Globus pallidus (tissue), 1 donor: ENCODE results near the gene SENP5.
A peak's percentile ranks its signal among the peaks of the same experiment; 100 is the strongest.
"Not testable (repeated sequence)": the region's sequence is repeated elsewhere in the genome, so short reads cannot be mapped to it uniquely, and the experiment has no call there.

Experiments used
- DNase-seq: peaks from one replicate; pipeline ENCODE4 v3.0.0-alpha.2; 2015; ENCODE audit warnings: low spot score

Gene SENP5

GRCh38 chr3:196942915-196943277 lies 75.2 kb downstream of the SENP5 start:
- peak; percentile 7 for DNase-seq

DNA sequence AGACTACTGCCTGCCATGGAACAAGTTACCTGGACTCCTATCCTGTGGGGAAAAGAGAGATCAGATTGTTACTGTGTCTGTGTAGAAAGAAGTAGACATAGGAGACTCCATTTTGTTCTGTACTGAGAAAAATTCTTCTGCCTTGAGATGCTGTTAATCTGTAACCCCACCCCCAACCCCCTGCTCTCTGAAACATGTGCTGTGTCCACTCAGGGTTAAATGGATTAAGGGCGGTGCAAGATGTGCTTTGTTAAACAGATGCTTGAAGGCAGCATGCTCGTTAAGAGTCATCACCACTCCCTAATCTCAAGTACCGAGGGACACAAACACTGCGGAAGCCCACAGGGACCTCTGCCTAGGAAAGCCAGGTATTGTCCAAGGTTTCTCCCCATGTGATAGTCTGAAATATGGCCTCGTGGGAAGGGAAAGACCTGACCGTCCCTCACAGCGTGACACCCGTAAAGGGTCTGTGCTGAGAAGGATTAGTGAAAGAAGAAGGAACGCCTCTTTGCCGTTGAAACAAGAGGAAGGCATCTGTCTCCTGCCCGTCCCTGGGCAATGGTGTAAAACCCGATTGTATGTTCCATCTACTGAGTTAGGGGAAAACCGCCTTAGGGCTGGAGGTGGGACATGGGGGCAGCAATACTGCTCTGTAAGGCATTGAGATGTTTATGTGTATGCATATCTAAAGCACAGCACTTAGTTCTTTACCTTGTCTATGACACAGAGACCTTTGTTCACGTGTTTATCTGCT lies 76.5 kb downstream of the SENP5 start:
- not testable (repeated sequence) for DNase-seq

- DNase-seq: no peak
These were observed 79.6 kb downstream of the SENP5 start for GRCh38 chr3:196947136-196947859.

DNA sequence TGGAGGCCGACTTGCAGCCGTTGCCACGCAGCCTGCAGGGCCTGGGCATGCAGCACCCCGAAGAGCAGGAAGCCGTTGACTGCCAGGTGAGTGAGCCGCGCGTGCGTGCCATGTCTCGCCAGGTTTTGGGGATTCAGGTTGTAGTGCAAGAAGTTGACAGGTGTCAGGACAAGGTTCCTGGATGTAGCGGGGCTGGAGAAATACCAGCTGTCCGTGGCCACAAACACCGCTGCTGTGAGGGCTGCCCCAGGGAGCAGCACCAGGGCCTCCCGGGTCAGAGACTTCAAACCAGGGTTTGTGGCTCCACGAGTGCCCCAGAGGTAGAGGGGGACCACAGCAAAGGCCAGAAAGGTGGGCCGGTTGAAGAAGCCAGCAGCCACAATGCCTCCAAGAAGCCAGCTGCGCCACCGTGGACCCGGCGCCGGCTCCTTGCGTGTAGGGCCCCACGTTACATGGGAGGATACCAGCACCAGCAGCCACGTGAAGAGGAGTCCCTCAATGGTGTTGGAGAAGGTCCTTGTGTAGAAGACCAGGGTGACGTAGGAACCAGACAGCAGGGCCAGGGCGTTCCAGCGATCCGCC lies 80.2 kb downstream of the SENP5 start:
- no peak for DNase-seq

GRCh38 chr3:196948442-196949284 lies 80.9 kb downstream of the SENP5 start:
- DNase-seq: no peak

- DNase-seq: no peak
These were observed 81.5 kb downstream of the SENP5 start for GRCh38 chr3:196949285-196949619.

GRCh38 chr3:196949750-196950149 lies 82.0 kb downstream of the SENP5 start:
- no peak for DNase-seq

GRCh38 chr3:196951371-196951770 lies 83.7 kb downstream of the SENP5 start:
- no peak for DNase-seq

- DNase-seq: no peak
These were observed 87.1 kb downstream of the SENP5 start for GRCh38 chr3:196954832-196955231.

- DNase-seq: no peak
These were observed 94.6 kb downstream of the SENP5 start for GRCh38 chr3:196962108-196962929.

DNA sequence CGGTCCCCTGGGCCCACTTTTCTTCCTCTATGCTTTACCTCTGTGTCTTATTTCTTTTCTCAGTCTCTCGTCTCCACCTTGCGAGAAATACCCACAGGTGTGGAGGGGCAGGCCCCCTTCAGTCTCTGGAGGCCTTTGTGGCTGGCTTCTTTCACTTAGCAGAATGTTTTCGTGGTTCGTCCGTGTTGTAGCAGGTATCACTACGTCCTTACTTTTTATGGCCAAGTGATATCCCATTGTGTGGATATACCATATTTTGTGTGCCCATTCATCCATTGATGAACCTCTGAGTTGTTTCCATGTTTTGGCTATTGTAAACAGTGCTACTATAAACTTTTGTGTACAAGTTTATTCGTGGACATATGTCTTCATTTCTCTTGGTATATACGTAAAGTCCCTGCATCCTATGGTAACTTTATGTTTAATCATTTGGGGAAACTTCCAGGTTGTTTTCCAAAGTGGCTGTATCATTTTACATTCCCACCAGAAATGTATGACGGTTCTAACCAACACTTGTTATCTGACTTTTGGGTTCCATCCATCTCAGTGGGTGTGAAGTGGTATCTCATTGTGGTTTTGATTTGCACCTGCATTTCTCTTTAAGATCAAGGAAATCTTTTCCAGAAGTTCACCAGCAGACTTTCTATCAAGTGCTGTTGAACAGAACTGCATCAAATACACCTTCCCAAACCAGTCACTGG lies 95.4 kb downstream of the SENP5 start:
- no peak for DNase-seq

DNA sequence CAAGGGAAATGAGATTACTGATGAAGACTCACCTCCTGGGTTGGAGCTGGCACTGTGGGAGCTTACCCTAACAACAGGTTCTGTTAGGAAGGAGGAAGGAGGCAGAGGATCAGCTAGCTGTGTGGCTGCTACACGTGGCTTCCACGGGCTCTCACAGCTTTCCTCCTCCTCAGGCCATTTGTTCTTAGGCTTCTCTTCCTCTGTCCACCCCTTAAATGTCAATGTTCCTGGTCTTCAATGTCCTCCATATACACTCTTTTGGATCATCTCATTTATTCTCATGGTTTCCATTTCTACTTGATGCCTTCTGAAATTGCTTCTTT lies 95.9 kb downstream of the SENP5 start:
- DNase-seq: no peak

DNA sequence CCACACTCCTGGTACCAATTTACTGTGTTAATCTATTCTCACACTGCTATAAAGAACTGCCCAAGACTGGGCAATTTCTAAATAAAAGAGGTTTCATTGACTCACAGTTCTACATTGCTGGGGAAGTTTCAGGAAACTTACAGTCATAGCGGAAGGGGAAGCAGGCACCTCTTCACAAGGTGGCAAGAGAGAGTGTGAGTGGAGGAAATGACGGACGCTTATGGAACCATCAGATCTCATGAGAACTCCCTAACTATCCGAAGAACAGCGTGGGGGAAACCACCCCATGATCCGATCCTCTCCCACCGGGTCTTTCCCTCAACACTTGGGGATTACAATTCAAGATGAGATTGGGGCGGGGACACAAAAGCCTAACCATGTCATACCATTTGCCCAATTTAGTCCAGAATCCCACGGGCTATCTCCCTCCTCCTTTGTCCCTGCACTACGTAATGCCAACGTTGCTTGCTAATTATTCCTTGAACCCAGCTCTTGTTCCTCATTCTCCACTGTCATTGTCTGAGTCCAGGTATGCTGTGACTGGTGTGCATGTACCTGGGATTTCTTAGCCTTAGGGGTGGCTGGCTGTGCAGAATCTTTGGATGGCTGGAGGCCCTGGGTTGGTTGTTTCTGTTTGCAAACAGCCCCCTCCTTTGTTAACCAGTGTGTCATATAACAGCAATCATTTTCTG lies 97.5 kb downstream of the SENP5 start:
- no peak for DNase-seq

DNA sequence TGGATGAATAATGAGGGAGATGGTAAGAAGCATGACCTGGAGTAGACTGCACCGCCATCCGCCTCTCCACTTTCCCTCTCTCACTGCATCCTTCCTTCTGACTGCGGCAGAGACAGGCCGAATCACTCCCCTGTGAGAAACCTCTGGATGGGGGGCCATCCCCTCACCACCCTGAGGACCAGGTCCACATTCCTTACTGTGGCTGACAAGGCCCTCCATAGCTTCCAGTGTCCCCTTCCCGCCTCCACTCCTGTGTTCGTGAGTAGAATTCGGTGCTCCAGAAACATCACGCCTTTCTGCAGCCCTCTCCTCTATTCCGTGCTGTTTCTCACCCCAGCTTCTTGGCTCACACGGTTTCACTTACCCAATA lies 98.1 kb downstream of the SENP5 start:
- no peak for DNase-seq

DNA sequence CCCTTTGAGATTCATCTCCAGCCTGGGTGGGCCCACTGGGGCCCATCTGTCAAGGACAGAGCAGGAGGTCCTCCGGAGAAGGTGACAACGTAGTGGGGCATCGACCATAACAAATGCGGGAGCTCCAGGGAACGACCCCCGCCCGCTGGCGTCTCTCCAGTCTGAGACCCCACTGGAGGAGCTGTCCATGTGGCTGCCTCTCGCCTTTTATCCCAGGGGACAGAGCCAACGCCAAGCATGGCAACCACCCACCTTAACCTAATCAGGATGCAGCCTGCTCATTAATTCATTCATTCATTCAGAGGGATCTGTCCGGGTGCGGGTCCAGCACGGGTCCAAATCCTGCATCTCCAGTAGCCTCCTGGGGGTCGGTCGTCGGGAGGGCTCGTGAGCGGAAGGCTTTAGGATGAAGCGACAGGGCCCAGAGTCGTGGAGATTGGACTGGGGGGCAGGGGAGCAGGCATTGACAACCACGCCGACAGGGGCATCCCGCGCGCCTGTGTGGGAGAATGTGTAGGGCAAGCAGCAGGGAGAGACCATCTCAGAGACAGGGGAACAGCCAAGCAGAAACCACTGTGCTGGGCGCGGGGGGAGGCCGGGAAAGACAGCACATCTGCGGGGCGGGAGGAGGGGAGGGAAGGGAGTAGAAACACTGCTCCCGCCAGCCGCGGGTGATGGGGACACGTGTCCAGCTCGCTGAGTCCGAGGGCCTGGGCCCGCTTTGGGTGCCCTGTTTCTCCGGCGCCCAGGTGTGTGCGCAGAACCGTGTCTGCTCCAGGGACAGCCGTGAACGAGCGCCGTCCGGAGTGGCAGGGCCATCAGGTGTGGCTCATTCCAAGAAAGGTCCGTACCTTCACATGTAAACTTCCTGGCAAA lies 99.0 kb downstream of the SENP5 start:
- no peak for DNase-seq

DNA sequence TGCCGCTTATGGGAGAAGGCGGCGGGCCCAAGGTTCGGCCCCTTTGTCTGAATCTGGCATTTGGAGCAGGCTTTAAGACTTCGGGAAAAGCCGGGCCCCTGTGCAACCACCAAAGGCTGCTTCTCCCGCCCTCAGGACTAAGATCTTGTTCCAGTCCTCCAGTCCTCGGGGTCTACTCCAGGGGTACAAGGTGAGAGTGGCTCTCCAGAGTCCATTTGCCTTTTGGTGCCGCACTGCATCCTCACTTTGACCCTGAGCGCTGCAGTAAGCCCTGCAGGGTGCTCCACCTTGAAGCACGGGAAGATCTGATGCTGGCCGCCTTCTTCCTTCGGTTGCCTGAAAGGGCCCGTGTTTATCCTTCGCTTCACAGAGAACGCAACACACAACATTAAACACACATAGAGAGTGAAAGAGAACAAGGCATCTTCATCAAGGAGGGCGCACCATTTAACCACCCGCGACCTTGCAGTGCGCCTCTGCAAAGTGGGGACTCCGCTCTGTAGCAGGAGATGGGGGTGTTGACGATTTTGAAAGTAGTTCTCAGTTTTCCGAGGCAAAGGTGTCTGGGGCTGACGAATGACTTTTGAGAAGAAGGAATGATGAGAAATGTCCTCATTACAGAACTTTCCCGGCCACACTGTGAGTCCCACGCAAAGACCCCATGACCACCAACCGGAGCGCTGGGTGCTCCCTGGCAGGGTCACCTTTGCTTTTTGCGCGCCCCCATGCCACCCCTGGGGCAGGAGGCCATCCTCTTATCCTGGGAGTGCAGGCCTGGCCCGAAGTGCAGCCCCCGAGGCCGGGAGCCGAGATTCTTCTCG lies 99.9 kb downstream of the SENP5 start:
- DNase-seq: no peak

DNA sequence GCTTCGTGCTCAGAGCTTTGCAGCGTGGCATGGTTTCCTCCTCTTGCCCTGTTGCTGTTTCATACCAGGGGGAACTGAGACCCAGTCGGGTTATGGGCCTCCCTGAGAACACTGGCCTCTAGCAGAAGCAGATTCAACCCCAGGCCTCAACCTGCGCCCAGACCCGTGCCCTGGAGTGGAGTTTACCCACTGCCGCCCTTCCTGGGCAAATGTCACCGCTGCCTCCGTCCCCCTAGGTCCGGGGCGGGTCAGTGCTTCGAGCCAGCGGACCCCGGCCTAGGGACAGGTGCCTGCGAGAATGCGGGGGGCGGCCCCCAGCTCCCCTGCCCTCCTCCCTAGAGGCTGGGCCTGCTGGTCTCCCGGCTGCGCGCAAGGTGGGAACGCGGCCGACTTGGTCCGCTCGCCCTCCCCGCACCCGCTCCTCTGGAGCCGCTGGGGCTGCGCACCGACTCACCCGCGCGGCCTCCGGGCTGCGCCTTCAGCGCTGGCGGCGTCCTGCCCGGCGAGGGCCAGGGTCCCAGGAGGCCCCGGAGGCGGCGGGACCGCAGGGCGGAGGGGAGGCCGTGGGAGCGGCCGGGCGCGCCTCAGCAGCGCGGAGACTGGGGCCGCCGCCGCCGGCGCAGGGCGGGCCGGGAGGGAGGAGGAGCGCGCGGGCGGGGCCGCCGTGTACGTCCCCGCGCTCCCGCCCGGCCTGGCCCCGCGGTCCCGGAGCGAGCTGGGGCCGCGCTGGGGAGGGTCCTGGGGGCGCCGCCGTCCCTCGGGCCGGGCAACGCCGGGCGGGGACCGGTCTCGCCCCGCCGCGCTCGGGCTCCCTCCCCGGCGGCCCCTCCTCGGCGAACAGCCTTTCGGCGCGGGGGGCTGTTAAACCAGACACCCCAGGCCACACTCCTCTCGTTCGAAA lies 100.8 kb downstream of the SENP5 start, which contains the start of gene PIGZ:
PIGZ (minus strand) TSS at position 601 of the 901 bp plus-strand sequence. CDS start 16,802 bp downstream, outside the sequence.
- no peak for DNase-seq
